CD8-positive, alpha-beta memory T cell (primary cell): Measurements from ENCODE around the gene GPRC5B. TPM values are rescaled to one million over a fixed set of nuclear protein-coding genes. Genes with fewer than 3 reads are reported as not detected.
A peak's percentile ranks its signal among the peaks of the same experiment; 100 is the strongest.

Experiments used
- CTCF ChIA-PET: fragments of 350-600 bp; sonication (Branson Sonifier 250); formaldehyde crosslinking; loops from one replicate; lab custom pipeline; 2021; ENCODE audit warnings: antibody characterized with exemption; lab: Charles Lee
- POLR2A ChIA-PET: fragments of 350-600 bp; sonication (Branson Sonifier 250); formaldehyde crosslinking; loops from one replicate; lab custom pipeline; 2021; ENCODE audit warnings: antibody characterized with exemption; lab: Charles Lee
- DNase-seq, 5 donors: peaks; one replicate each; pipeline versions ENCODE4 v3.0.0 to v3.0.0-alpha.2; 2020 to 2022; ENCODE audit warnings: mixed read lengths in 1 of 5
- H3K27ac ChIP-seq: one replicate; pipeline ENCODE4 v1.7.0; 2013; ENCODE audit warnings: low read depth, mild to moderate bottlenecking, low read length, moderate library complexity
- H3K27me3 ChIP-seq: 2 replicates; pipeline ENCODE4 v1.7.0; 2013; ENCODE audit warnings: low read length, mild to moderate bottlenecking; ENCODE audit not compliant: insufficient read depth, poor library complexity, severe bottlenecking
- H3K36me3 ChIP-seq: 2 replicates; pipeline ENCODE4 v1.7.0; 2013; ENCODE audit warnings: mild to moderate bottlenecking, low read length, moderate library complexity; ENCODE audit not compliant: insufficient read depth
- H3K4me1 ChIP-seq: 2 replicates; pipeline ENCODE4 v1.7.0; 2013; ENCODE audit warnings: mild to moderate bottlenecking, low read length, moderate library complexity; ENCODE audit not compliant: insufficient read depth
- H3K4me3 ChIP-seq: 2 replicates; pipeline ENCODE4 v1.7.0; 2013; ENCODE audit warnings: mild to moderate bottlenecking, low read length
- H3K9me3 ChIP-seq: 2 replicates; pipeline ENCODE4 v1.7.0; 2013; ENCODE audit warnings: mild to moderate bottlenecking, low read length
- H3K27ac Mint-ChIP-seq, 8 donors: one replicate each; pipeline ENCODE4 v1.8.0; 2020 to 2021; ENCODE audit warnings: mixed read lengths in 8 of 8, mild to moderate bottlenecking in 6 of 8, inconsistent platforms in 3 of 8, moderate library complexity in 3 of 8
- H3K27me3 Mint-ChIP-seq, 2 donors: one replicate each; pipeline ENCODE4 v1.8.0; 2020 to 2021; ENCODE audit warnings: mixed read lengths in 2 of 2, mild to moderate bottlenecking in 1 of 2, moderate library complexity in 1 of 2
- H3K36me3 Mint-ChIP-seq, 3 donors: one replicate each; pipeline ENCODE4 v1.8.0; 2020 to 2021; ENCODE audit warnings: mixed read lengths in 3 of 3, inconsistent platforms in 1 of 3, mild to moderate bottlenecking in 1 of 3
- H3K4me1 Mint-ChIP-seq, 3 donors: one replicate each; pipeline ENCODE4 v1.8.0; 2020 to 2021; ENCODE audit warnings: mixed read lengths in 3 of 3, inconsistent platforms in 1 of 3, mild to moderate bottlenecking in 1 of 3
- H3K4me3 Mint-ChIP-seq, 7 donors: one replicate each; pipeline ENCODE4 v1.8.0; 2020 to 2021; ENCODE audit warnings: mixed read lengths in 7 of 7, mild to moderate bottlenecking in 6 of 7, moderate library complexity in 4 of 7, inconsistent platforms in 2 of 7
- H3K9me3 Mint-ChIP-seq, 5 donors: one replicate each; pipeline ENCODE4 v1.8.0; 2020 to 2022; ENCODE audit warnings: mixed read lengths in 5 of 5, mild to moderate bottlenecking in 3 of 5, moderate library complexity in 2 of 5, inconsistent platforms in 1 of 5
- polyA plus RNA-seq: library from polyadenylated mRNA; unstranded; fragments of 300-500 nt; fragmentation: Illumina TruSeq; gene quantifications from one replicate; pipeline ENCODE4 v1.2.3, GENCODE V29; 2021
- total RNA-seq, 2 experiments: library from RNA; stranded (reverse); gene quantifications; one replicate each; pipeline ENCODE4 v1.2.3, GENCODE V29; 2021

Gene GPRC5B, protein sequence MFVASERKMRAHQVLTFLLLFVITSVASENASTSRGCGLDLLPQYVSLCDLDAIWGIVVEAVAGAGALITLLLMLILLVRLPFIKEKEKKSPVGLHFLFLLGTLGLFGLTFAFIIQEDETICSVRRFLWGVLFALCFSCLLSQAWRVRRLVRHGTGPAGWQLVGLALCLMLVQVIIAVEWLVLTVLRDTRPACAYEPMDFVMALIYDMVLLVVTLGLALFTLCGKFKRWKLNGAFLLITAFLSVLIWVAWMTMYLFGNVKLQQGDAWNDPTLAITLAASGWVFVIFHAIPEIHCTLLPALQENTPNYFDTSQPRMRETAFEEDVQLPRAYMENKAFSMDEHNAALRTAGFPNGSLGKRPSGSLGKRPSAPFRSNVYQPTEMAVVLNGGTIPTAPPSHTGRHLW
- under 1 TPM in 1 of 2 experiments, not detected in 1; 0.11 TPM for total RNA-seq
- polyA plus RNA-seq = 0.29 TPM

DNA sequence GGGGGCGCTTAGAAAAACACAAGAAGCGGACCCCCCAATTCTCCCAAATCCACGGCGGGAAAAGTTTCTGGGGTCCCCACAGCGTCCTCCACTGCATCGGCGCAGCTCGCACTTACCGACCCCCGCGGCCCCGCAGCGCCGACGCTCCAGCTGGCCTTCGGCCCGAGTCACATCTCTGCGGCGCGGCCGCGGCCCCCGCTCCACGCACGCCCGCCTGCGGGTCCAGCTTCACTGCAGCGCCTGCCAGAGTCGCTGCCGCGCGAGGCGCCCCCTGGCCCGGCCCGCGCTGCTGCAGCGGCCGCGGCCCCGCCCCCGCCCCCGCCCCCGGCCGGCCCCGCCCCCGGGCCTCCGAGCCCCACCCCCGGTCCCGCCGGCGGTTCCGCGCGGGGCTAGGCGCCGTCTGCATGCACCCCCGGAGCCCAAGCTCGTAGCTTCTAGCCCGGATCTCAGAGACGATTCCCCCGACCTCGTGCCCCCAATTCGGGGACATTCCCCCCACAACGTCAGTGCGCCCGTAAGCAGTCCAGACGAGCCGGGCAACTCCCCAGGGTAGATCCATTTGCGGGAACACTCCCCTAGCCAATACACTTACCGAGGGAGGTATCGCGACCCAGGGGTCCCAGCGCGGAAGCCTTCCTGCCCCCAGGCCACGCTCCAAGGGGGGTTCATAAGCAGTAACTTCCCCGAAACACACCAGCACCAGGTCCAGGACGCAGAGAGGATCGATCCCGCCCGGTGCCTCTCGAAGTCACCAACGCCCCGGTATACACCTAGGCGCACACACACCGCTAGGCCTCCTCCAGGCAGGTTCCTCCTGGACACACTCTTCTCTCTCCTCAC lies at the start of gene GPRC5B:
Gene GPRC5B, minus strand, starts transcription at position 238 of the 840 bp plus-strand sequence. CDS start 12,003 bp downstream, outside the sequence.
- H3K27ac ChIP-seq = no peak within 1 kb of the TSS
- H3K27me3 ChIP-seq = peaks cover 23% of the 10 kb centered on the region
- peaks cover 20 to 36% (median 25%) of the 10 kb centered on the region in 3 donors for H3K4me1 Mint-ChIP-seq
- peak; percentile 21 to 68 (median 39) for DNase-seq
- H3K9me3 Mint-ChIP-seq = peaks cover 0 to 4% (median 0%) of the 10 kb centered on the region in 5 donors
- H3K4me3 Mint-ChIP-seq = peak within 1 kb of the TSS; percentile 79 to 96 (median 84)
- no peaks in the 10 kb centered on the region for H3K36me3 ChIP-seq
- ChIA-PET POLR2A (no interaction called here), CTCF (interaction anchor here (0.7 to 2.0 kb wide), 4 partner anchors 188 to 330 kb away, joined by 3 to 19 read pairs (median 5); partner anchors contain the start of gene VPS35L)
- H3K27me3 Mint-ChIP-seq = peaks cover 29 to 34% of the 10 kb centered on the region in 2 donors
- no peaks in the 10 kb centered on the region for H3K36me3 Mint-ChIP-seq
- H3K4me1 ChIP-seq = peaks cover 24% of the 10 kb centered on the region
- peak within 1 kb of the TSS; percentile 75 for H3K4me3 ChIP-seq
- no peaks in the 10 kb centered on the region for H3K9me3 ChIP-seq
- peak within 1 kb of the TSS in 7 of 8 donors; percentile 29 to 77 (median 64) for H3K27ac Mint-ChIP-seq

DNA sequence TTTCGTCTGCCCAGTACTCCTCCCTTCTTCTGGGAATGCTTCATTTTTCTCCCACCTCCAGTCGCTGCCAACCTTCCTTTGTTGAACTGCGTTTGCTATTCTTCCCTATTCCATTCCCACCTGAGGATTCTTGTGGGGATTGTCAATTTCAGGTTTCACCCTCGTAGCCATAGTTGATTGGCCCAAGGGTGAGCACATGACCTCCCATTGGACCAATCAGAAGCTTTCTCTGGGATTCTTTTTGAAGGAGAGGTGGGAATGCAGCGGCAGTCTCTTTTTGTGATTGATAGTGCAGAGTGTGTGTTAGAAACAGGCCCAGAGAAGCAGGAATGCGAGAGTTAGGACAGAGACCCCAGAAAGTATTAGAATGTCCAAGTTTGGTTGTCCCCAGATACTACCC lies 49.1 kb upstream of the GPRC5B start:
- H3K27ac ChIP-seq = no peak overlapping the region
- no peak for DNase-seq
- POLR2A ChIA-PET = no interaction called here
- H3K4me3 Mint-ChIP-seq = no peak overlapping the region
- peaks cover 6 to 18% of the 10 kb centered on the region in 2 donors for H3K27me3 Mint-ChIP-seq
- H3K9me3 Mint-ChIP-seq = no peaks in the 10 kb centered on the region
- peak overlapping the region in 1 of 8 donors; percentile 85 for H3K27ac Mint-ChIP-seq
- no peaks in the 10 kb centered on the region for H3K4me1 ChIP-seq
- H3K9me3 ChIP-seq = no peaks in the 10 kb centered on the region
- no peak overlapping the region for H3K4me3 ChIP-seq
- H3K36me3 ChIP-seq = no peaks in the 10 kb centered on the region
- no peaks in the 10 kb centered on the region for H3K27me3 ChIP-seq
- CTCF ChIA-PET = no interaction called here
- no peaks in the 10 kb centered on the region for H3K36me3 Mint-ChIP-seq
- H3K4me1 Mint-ChIP-seq = no peaks in the 10 kb centered on the region

DNA sequence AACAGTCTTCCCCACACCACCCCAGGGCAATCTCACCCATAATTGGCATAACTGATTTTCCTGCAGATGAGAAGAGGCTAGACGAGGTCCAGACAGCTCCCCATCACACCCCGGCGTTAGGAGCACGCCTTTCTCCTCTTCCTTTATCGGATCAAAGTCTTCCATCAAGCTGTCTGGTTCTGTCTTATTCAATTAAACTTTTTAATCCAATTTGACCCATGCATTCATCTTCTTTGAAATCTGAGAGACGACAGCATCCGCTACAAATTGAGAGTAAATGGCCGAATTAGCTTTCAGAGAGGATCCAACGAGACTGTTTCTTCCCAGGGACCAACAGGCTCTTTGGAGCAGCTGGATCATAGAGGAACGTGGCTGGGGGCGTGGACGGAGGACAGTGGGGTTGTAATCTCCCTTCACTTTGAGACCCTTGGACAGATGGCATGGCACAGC lies 44.4 kb upstream of the GPRC5B start:
- Mint-ChIP-seq H3K4me1 (no peaks in the 10 kb centered on the region), H3K27ac (no peak overlapping the region), H3K27me3 (peaks cover 7 to 15% of the 10 kb centered on the region in 2 donors), H3K9me3 (no peaks in the 10 kb centered on the region), H3K4me3 (no peak overlapping the region), H3K36me3 (no peaks in the 10 kb centered on the region)
- ChIA-PET POLR2A (no interaction called here), CTCF (no interaction called here)
- Histone ChIP-seq H3K36me3 (no peaks in the 10 kb centered on the region), H3K4me1 (no peaks in the 10 kb centered on the region), H3K9me3 (no peaks in the 10 kb centered on the region), H3K27me3 (no peaks in the 10 kb centered on the region), H3K27ac (no peak overlapping the region), H3K4me3 (no peak overlapping the region)
- no peak for DNase-seq

DNA sequence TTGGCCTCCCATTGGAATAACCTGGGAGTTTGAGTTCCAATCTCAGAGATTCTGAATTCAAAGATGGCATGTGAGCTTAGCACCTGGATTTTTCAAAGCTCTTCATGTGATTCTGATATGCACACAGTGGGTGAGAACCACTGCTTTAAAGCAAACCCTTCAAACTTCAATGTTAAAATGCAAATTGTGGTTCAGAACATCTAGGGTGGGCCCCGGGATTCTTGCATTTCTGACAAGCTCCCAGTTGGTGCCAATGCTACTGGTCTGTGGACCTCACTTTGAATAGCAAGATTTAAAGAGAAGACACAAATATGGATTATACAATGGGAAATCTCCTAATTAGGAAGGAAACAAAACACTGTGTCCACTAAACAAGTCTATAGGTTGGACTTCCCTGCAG lies 43.8 kb upstream of the GPRC5B start:
- no peaks in the 10 kb centered on the region for H3K9me3 Mint-ChIP-seq
- POLR2A ChIA-PET = no interaction called here
- no peak overlapping the region for H3K27ac Mint-ChIP-seq
- no peak for DNase-seq
- no peaks in the 10 kb centered on the region for H3K27me3 ChIP-seq
- CTCF ChIA-PET = no interaction called here
- H3K27ac ChIP-seq = no peak overlapping the region
- H3K4me1 ChIP-seq = no peaks in the 10 kb centered on the region
- no peak overlapping the region for H3K4me3 Mint-ChIP-seq
- peaks cover 5 to 15% of the 10 kb centered on the region in 2 donors for H3K27me3 Mint-ChIP-seq
- no peaks in the 10 kb centered on the region for H3K4me1 Mint-ChIP-seq
- H3K36me3 ChIP-seq = no peaks in the 10 kb centered on the region
- no peaks in the 10 kb centered on the region for H3K9me3 ChIP-seq
- H3K4me3 ChIP-seq = no peak overlapping the region
- no peaks in the 10 kb centered on the region for H3K36me3 Mint-ChIP-seq

DNA sequence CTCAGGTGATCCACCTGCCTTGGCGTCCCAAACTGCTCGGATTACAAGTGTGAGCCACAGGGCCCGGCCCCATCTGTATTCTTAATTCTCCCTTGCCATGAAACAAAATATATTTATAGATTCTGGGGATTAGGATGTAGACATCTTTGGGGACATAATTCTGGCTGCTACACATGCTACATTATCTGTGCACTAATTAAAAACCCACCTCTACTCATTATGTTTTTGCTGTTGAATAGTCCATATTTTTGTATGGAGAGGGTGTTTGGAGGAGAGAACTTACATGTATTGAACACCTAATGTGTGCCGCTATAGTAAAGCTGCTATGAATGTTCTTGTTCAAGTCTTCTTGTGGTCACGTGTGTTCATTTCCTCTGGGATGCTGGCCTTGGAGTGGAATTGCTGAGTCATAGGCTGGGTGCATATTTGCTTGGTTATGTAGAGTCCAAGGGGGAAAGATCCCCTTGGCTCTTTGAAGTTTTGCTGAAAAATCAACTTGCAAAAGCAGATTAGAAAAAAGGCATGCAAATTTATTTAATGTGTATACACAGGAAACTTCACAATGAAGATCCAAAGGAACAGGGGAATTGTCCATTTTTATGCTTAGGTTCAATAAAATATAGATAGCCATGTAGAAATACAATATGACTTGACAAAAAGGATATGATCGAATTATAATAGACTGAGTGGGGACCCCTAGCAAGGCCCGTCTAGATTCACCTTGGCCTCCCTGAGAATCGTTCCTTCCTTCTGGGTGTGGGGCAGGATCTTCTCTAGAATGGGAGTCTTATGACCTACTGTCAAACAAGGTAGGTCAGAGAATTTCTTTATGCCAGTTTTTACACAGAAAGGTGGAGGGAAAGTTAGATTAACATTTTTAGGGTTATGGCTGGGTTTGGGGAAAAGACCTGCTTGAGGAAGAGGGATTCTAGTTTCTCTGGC lies 42.1 kb upstream of the GPRC5B start:
- ChIA-PET POLR2A (no interaction called here), CTCF (no interaction called here)
- Mint-ChIP-seq H3K9me3 (no peaks in the 10 kb centered on the region), H3K27ac (no peak overlapping the region), H3K4me3 (no peak overlapping the region), H3K36me3 (no peaks in the 10 kb centered on the region), H3K4me1 (no peaks in the 10 kb centered on the region), H3K27me3 (peaks cover 5 to 15% of the 10 kb centered on the region in 2 donors)
- Histone ChIP-seq H3K4me1 (no peaks in the 10 kb centered on the region), H3K27me3 (no peaks in the 10 kb centered on the region), H3K27ac (no peak overlapping the region), H3K36me3 (no peaks in the 10 kb centered on the region), H3K9me3 (no peaks in the 10 kb centered on the region), H3K4me3 (no peak overlapping the region)
- no peak for DNase-seq

DNA sequence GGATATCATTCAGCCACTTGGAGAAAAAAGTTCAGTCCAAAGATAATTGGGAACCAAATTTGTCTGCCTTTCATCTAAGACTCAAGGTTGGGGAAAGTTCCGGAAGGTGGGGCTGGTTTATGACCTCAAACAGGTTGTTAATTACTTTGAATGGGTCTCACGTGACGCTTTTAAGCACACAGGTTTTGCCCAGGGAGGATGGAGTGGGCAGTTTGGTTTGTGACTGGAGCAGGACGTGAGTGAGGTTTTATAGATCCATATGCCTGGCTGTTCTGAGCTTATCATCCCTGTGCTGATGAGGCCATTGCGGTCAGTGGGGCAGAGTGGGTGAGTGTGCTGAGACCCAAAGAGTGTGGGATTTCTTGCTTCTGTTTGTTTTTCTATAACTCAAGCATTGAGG lies 38.7 kb upstream of the GPRC5B start:
- no peaks in the 10 kb centered on the region for H3K4me1 Mint-ChIP-seq
- DNase-seq = no peak
- POLR2A ChIA-PET = no interaction called here
- peaks cover 5 to 15% of the 10 kb centered on the region in 2 donors for H3K27me3 Mint-ChIP-seq
- no peaks in the 10 kb centered on the region for H3K27me3 ChIP-seq
- no peaks in the 10 kb centered on the region for H3K4me1 ChIP-seq
- no peak overlapping the region for H3K27ac Mint-ChIP-seq
- H3K9me3 ChIP-seq = no peaks in the 10 kb centered on the region
- no peak overlapping the region for H3K4me3 Mint-ChIP-seq
- CTCF ChIA-PET = no interaction called here
- no peaks in the 10 kb centered on the region for H3K36me3 ChIP-seq
- H3K4me3 ChIP-seq = no peak overlapping the region
- H3K9me3 Mint-ChIP-seq = no peaks in the 10 kb centered on the region
- no peak overlapping the region for H3K27ac ChIP-seq
- no peaks in the 10 kb centered on the region for H3K36me3 Mint-ChIP-seq

DNA sequence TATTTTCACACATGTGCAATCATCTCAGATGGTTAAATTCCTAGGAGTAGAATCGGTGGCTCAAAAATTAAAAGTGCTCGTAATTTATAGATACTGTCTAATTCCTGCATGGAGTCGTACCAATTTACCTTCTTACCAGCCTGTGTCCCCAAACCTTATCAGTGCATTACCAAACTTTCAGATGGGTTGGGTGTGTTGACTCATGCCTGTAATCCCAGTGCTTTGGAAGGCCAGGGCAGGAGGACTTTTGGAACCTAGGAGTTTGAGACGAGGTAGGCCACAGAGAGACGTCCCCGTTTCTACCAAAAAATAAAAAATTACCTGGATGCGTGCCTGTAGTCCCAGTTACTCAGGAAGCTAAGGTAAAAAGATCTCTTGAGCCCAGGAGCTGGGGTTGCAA lies 34.5 kb upstream of the GPRC5B start:
- H3K27me3 Mint-ChIP-seq = peaks cover 4 to 20% of the 10 kb centered on the region in 2 donors
- no peaks in the 10 kb centered on the region for H3K9me3 ChIP-seq
- H3K36me3 Mint-ChIP-seq = no peaks in the 10 kb centered on the region
- H3K27ac Mint-ChIP-seq = no peak overlapping the region
- H3K9me3 Mint-ChIP-seq = no peaks in the 10 kb centered on the region
- DNase-seq = no peak
- CTCF ChIA-PET = no interaction called here
- H3K27ac ChIP-seq = no peak overlapping the region
- no peaks in the 10 kb centered on the region for H3K4me1 Mint-ChIP-seq
- H3K36me3 ChIP-seq = no peaks in the 10 kb centered on the region
- no peaks in the 10 kb centered on the region for H3K4me1 ChIP-seq
- no peak overlapping the region for H3K4me3 ChIP-seq
- no peaks in the 10 kb centered on the region for H3K27me3 ChIP-seq
- POLR2A ChIA-PET = no interaction called here
- H3K4me3 Mint-ChIP-seq = no peak overlapping the region
